Uterus (tissue), 4 donors: ENCODE measurements around the gene CCDC112. TPM values are rescaled to one million over a fixed set of nuclear protein-coding genes. Genes with fewer than 3 reads are reported as not detected.
A peak's percentile ranks its signal among the peaks of the same experiment; 100 is the strongest.
"Not testable (repeated sequence)": the region's sequence is repeated elsewhere in the genome, so short reads cannot be mapped to it uniquely, and the experiment has no call there.

Source experiments
- DNase-seq, 2 donors: peaks; one replicate each; pipeline ENCODE4 v3.0.0-alpha.2; 2019 to 2020
- H3K27ac ChIP-seq, 2 donors: fragments of 200-600 bp; sonication (generic); 1 replicate in 1 of 2; 2 replicates in 1 of 2; pipeline ENCODE4 v1.5.1; 2016 to 2018
- H3K27me3 ChIP-seq, 2 donors: fragments of 200-600 bp; sonication (generic); one replicate each; pipeline ENCODE4 v1.5.1; 2018 to 2019; ENCODE audit warnings: control low read depth in 1 of 2
- H3K36me3 ChIP-seq, 2 donors: fragments of 200-600 bp; sonication (generic); one replicate each; pipeline ENCODE4 v1.5.1; 2019; ENCODE audit warnings: control low read depth in 1 of 2
- H3K4me1 ChIP-seq, 2 donors: fragments of 200-600 bp; sonication (generic); one replicate each; pipeline ENCODE4 v1.5.1; 2018 to 2019; ENCODE audit warnings: control low read depth in 1 of 2
- H3K4me3 ChIP-seq, 2 donors: fragments of 200-600 bp; sonication (generic); 1 replicate in 1 of 2; 2 replicates in 1 of 2; pipeline ENCODE4 v1.5.1; 2018 to 2019; ENCODE audit warnings: mild to moderate bottlenecking in 1 of 2
- H3K9me3 ChIP-seq, 2 donors: fragments of 200-600 bp; sonication (generic); one replicate each; pipeline ENCODE4 v1.5.1; 2019; ENCODE audit warnings: control low read depth in 1 of 2
- CTCF ChIP-seq, 4 experiments: fragments of 200-600 bp in 2 of 4; fragments of 450-650 bp in 2 of 4; sonication (generic) in 2 of 4; IDR thresholded peaks; one replicate each; pipeline ENCODE4 v1.5.1; 2016 to 2019; ENCODE audit warnings: antibody characterized with exemption in 4 of 4, mild to moderate bottlenecking in 2 of 4, moderate library complexity in 1 of 4
- POLR2A ChIP-seq, 2 donors: fragments of 450-650 bp; IDR thresholded peaks; one replicate each; pipeline ENCODE4 v1.6.1; 2016; ENCODE audit warnings: antibody characterized with exemption in 2 of 2, mild to moderate bottlenecking in 1 of 2, moderate library complexity in 1 of 2
- intact Hi-C: fragments of 100-400 bp; cut with DNase I; formaldehyde crosslinking; loops from one replicate; pipeline ENCODE4 v1.15.1; 2023; ENCODE audit warnings: low total_unique reads
- total RNA-seq, 4 donors: library from RNA; depleted of rRNA in 3 of 4; stranded (reverse); fragments of >200 nt in 3 of 4; gene quantifications; one replicate each; pipeline versions ENCODE4 v1.1.0 to v1.2.4, GENCODE V29; 2014 to 2023
- donor health status: DM: yes; HTN: yes; CAD: no.

Gene CCDC112
- total RNA-seq, 4 donors from 2014 or later, result 5.3 to 28.5 (median 16.3) TPM

- DNase-seq, result no peak
- intact Hi-C loops, result no loop called here
- Histone ChIP-seq H3K4me3 (no peak overlapping the region), H3K36me3 (no peaks in the 10 kb centered on the region), H3K27me3 (no peaks in the 10 kb centered on the region), H3K4me1 (no peaks in the 10 kb centered on the region), H3K27ac (no peak overlapping the region), H3K9me3 (no peaks in the 10 kb centered on the region)
- TF ChIP-seq CTCF (IDR thresholded peaks at IDR 0.05), result no peak
- TF ChIP-seq POLR2A (IDR thresholded peaks at IDR 0.05), result no peak
Measured at GRCh38 chr5:115260248-115260647, 36.2 kb downstream of the CCDC112 start.

GRCh38 chr5:115257981-115258380 lies 38.5 kb downstream of the CCDC112 start:
- no peak overlapping the region for H3K27ac ChIP-seq
- no peaks in the 10 kb centered on the region for H3K27me3 ChIP-seq
- intact Hi-C loops, result no loop called here
- no peak for DNase-seq
- H3K4me1 ChIP-seq, result no peaks in the 10 kb centered on the region
- H3K36me3 ChIP-seq, result no peaks in the 10 kb centered on the region
- no peaks in the 10 kb centered on the region for H3K9me3 ChIP-seq
- TF ChIP-seq POLR2A (IDR thresholded peaks at IDR 0.05) (no peak), CTCF (IDR thresholded peaks at IDR 0.05) (no peak)
- H3K4me3 ChIP-seq, result no peak overlapping the region

GRCh38 chr5:115249379-115249778 lies 47.1 kb downstream of the CCDC112 start:
- DNase-seq, H3K27me3 ChIP-seq, H3K9me3 ChIP-seq, H3K27ac ChIP-seq, H3K4me1 ChIP-seq, H3K36me3 ChIP-seq, H3K4me3 ChIP-seq, intact Hi-C loops: not testable (repeated sequence)

GRCh38 chr5:115246361-115246991 lies 50.0 kb downstream of the CCDC112 start:
- Histone ChIP-seq H3K36me3 (no peaks in the 10 kb centered on the region), H3K27ac (no peak overlapping the region), H3K4me3 (no peak overlapping the region), H3K9me3 (no peaks in the 10 kb centered on the region), H3K27me3 (no peaks in the 10 kb centered on the region), H3K4me1 (no peaks in the 10 kb centered on the region)
- intact Hi-C loops, result no loop called here
- peak; percentile 48 to 58 (median 50) for TF ChIP-seq CTCF (IDR thresholded peaks at IDR 0.05)
- no peak for TF ChIP-seq POLR2A (IDR thresholded peaks at IDR 0.05)
- no peak for DNase-seq

GRCh38 chr5:115243412-115243811 lies 53.0 kb downstream of the CCDC112 start:
- H3K9me3 ChIP-seq, result no peaks in the 10 kb centered on the region
- no peak for DNase-seq
- TF ChIP-seq CTCF (IDR thresholded peaks at IDR 0.05) (no peak), POLR2A (IDR thresholded peaks at IDR 0.05) (no peak)
- H3K36me3 ChIP-seq, result no peaks in the 10 kb centered on the region
- no peak overlapping the region for H3K4me3 ChIP-seq
- intact Hi-C loops, result no loop called here
- no peak overlapping the region for H3K27ac ChIP-seq
- H3K4me1 ChIP-seq, result no peaks in the 10 kb centered on the region
- no peaks in the 10 kb centered on the region for H3K27me3 ChIP-seq
